GM13976 (cell line): ENCODE results near the gene TTLL12.

Experiments used
- DNase-seq: peaks from one replicate; pipeline ENCODE4 v3.0.0; 2012; ENCODE audit warnings: low spot score
- in situ Hi-C: fragments of 300-500 bp; cut with MboI; formaldehyde crosslinking; loops from one replicate; pipeline ENCODE4 v1.12.0; 2022; ENCODE audit warnings: low sequenced_read_pairs, mixed read lengths, inconsistent platforms; ENCODE audit not compliant: unreplicated experiment
- TF ChIP-seq, protein P1 (sequence below): IDR thresholded peaks from 2 replicates; pipeline ENCODE4 v1.5.1; 2012; ENCODE audit warnings: borderline replicate concordance, mild to moderate bottlenecking; ENCODE audit not compliant: insufficient read depth; ENCODE audit errors: extremely low read depth, missing control alignments, control extremely low read depth

TTLL12 gene

DNA sequence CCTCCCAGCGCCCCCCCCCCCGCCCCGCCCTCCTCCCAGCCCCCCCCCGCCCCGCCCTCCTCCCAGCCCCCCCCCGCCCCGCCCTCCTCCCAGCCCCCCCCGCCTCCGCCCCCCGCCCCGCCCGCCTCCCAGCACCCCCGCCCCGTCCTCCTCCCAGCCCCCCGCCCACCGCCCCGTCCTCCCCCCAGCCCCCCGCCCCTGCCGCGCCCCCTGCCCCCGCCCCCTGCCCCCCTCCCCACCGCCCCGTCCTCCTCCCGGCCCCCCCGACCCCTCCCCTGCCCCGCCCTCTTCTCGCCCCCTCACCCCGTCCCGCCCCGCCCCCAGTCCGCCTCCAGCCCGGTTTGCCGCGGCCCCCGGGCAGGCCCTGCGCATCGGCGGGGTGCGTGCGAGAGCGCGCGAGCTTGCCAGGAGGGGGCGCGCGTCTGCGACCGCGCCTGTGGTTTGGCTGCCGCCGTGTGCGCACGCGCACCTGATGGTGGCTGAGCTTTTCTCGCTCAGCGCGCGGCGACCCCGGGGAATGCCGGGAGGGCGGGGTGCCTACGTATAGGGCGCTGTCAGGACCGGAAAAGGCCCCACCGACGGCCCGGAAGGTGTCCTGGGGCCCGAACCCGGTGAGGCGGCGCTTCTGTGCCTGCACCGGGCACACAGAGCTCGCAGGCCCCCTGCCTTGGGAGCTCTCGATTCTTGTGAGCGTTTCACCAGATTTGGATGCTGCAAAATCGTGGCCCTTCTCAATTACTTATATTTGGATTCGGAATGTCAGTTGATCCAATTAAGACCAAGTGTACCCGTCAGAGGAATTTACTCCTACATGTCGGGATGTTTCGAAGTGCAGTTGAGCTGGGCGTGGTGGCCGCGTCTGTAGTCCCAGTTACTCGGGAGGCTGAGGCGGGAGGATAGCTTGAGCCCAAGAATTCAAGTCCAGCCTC, 501 bp upstream of the TTLL12 start:
- peak; percentile 98 for DNase-seq
- in situ Hi-C loops, result no loop called here
- TF ChIP-seq, protein P1, sequence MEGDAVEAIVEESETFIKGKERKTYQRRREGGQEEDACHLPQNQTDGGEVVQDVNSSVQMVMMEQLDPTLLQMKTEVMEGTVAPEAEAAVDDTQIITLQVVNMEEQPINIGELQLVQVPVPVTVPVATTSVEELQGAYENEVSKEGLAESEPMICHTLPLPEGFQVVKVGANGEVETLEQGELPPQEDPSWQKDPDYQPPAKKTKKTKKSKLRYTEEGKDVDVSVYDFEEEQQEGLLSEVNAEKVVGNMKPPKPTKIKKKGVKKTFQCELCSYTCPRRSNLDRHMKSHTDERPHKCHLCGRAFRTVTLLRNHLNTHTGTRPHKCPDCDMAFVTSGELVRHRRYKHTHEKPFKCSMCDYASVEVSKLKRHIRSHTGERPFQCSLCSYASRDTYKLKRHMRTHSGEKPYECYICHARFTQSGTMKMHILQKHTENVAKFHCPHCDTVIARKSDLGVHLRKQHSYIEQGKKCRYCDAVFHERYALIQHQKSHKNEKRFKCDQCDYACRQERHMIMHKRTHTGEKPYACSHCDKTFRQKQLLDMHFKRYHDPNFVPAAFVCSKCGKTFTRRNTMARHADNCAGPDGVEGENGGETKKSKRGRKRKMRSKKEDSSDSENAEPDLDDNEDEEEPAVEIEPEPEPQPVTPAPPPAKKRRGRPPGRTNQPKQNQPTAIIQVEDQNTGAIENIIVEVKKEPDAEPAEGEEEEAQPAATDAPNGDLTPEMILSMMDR, result peak; percentile 92

DNA sequence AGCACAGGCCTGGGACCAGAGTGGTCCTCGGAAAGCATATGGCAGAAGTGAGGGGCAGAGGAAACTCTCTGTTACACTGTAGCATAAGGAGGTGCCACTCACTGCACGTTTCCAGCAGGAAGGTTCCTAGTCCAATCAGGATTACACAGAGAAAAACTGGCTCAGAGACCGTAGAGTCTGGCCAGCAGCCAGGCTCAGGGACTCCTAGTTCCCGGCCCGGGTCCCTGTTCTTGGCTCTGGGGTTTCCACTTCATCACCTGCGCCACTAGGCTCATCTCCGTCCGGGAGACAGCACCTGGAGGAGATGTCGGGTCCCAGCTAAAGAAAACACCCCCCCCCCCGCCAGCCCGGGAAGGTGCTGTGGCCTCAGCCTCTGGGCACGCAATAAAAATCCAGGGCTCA, 1.1 kb downstream of the TTLL12 start:
- no peak for DNase-seq
- TF ChIP-seq, protein P1, result no peak
- in situ Hi-C loops, result no loop called here

DNA sequence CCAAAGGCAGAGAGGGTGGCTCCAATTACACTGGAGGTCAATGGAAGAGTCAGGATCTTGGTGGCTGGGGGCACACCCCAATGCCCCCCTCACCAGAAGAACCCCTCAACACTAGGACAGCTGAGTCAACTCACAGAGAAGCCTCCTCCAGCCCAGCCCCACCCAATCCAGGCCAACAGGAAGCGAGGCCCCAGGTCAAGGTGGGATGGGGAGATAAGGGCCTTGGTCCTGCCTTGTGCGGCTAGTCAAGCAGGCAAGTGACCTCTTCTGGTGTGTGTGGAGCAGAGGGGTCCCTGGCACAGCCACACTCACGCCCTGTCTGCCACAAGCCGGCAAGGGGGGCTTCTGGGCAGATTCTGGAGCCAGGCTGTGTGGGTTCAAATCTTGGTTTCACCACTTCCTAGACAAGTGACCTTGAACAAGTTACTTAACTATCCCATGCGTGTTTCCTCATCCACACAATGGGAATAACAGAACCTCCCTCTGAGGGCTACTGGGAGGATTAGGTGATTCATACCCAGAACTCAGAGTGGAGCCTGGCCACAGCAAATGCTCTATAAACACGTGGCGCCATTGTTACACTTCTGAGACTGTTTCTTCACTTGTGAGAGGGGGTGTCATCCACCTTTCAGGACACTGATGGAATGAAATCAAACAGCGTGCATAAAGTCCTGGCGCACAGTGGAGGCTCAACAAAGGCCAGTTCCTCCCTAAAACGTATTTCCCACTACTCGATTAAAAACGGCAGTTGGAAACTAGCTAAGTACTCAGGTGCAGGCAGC, 3.2 kb downstream of the TTLL12 start:
- in situ Hi-C loops, result no loop called here
- DNase-seq, result no peak
- TF ChIP-seq, protein P1, result no peak

DNA sequence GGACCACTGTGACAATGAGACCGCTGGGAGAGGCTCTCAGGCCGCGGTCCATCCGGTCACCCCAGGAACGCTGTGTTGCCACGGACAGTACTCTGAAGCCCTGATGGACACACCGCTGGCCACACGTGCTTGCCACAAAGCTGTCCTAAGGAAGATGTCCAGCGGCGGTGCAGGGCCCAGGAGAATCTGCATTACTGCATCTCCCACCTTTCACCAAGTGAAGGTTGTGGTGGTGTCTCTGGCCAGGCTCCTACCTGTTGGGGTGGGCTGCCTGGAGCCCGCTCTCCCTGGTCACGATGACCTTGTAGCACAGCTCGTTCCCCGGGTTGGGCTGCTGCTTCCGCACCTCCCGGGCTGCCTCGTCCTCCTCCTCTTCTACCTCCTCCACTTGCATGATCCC, 4.2 kb downstream of the TTLL12 start:
- in situ Hi-C loops, result no loop called here
- TF ChIP-seq, protein P1, result no peak
- no peak for DNase-seq

DNA sequence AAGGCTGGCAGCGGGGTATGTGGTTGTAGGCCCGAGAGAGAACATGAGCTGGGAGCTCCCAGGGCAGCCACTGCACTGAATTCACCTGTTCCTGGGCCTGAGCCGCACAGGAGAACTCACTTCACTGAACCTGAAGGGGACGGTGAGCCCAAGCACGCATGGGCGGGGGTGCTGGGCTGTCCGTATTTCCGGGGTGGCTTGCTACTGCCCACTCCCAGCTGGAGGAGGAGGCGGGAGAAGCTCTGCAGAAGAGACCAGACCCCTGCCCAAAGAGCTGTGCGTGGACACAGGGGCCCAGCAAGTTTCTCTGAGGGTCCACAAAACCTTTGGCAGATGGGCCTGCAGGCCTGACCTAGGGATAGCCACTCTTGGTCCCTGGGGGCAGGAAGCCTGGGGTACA, 4.8 kb downstream of the TTLL12 start:
- in situ Hi-C loops, result no loop called here
- DNase-seq, result no peak
- TF ChIP-seq, protein P1, result no peak

DNA sequence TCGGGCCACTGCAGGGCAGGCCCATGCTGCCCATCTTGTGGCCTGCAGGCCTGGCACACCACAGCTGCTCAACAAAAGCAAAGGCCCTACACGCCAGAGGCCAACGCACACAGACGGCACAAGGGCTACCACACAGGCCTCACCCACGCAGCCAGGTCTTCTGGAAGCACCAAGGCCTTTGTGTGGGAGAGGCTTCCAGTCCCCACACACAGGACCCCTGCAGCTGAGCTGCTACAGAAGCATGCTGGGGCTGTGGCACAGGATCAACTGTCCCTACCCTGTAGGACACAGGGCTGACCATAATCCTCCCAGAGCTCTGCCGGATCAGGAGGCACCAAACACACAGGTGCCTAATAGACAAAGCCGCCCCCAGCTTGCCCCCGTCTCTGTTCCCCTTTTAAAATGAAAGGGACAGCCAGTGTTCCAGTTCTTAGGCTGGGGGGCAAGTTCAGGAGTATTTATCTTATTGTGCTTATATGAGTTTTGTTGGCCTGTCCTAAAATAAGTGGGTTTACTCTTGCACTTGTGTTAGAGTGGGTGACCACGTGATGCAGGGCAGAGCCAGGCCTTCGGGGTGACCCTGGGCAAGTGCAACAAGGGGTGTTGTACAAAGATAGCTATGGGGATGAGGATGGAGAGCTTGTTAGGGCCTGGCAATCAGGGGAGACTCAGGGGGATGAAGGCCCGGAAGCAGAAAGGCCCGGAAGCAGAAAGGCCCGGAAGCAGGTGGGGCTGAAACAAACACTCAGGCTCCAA, 5.4 kb downstream of the TTLL12 start:
- TF ChIP-seq, protein P1, result no peak
- no peak for DNase-seq
- in situ Hi-C loops, result no loop called here
